Measurements from ENCODE around the gene IGHMBP2.

DNA sequence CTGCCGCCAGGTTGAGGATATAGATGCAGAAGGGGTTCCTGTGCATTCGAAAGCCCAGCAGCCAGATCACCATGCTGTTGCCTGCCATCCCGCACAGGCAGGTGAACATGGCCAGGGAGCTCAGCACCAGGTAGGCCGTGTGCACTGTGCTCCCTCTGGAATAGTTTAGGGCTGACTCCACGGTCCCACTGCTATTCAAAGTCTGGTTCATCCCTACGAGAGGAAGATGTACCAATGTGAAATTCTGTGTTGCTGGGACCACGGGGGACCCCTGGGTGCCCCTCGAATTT lies 77.0 kb downstream of the IGHMBP2 start, which contains the start of gene MRGPRD:
- no peak for TF ChIP-seq POLR2AphosphoS5 (IDR thresholded peaks at IDR 0.05; ENCODE audit: low read depth, low read length)
- TF ChIP-seq POLR2A (IDR thresholded peaks at IDR 0.05; ENCODE audit: low read depth, low read length), result no peak
- no peak for TF ChIP-seq TAF1 (IDR thresholded peaks at IDR 0.05; ENCODE audit: borderline replicate concordance, low read depth, low read length)

All from GM12892 (cell line).